Stomach (tissue), 9 donors: ENCODE measurements around the gene WFIKKN2. TPM values are rescaled to one million over a fixed set of nuclear protein-coding genes. Genes with fewer than 3 reads are reported as not detected.
A peak's percentile ranks its signal among the peaks of the same experiment; 100 is the strongest.
"Not testable (repeated sequence)": the region's sequence is repeated elsewhere in the genome, so short reads cannot be mapped to it uniquely, and the experiment has no call there.

Experiments
- DNase-seq, 2 donors: peaks; one replicate each; pipeline versions ENCODE4 v3.0.0 to v3.0.0-alpha.2; 2013 to 2019
- H3K27ac ChIP-seq, 5 donors: fragments of 200-600 bp in 4 of 5; sonication (generic) in 4 of 5; one replicate each; pipeline ENCODE4 v1.5.1; 2013 to 2019; ENCODE audit warnings: mild to moderate bottlenecking in 1 of 5, moderate library complexity in 1 of 5
- H3K27me3 ChIP-seq, 3 donors: fragments of 200-600 bp; sonication (generic); one replicate each; pipeline ENCODE4 v1.5.1; 2017 to 2019; ENCODE audit warnings: mixed run types in 1 of 3
- H3K36me3 ChIP-seq, 4 donors: fragments of 200-600 bp; sonication (generic); 1 replicate in 3 of 4; 2 replicates in 1 of 4; pipeline ENCODE4 v1.5.1; 2016 to 2019
- H3K4me1 ChIP-seq, 4 donors: fragments of 200-600 bp; sonication (generic); one replicate each; pipeline ENCODE4 v1.5.1; 2016 to 2019
- H3K4me3 ChIP-seq, 4 donors: fragments of 200-600 bp; sonication (generic) in 3 of 4; one replicate each; pipeline ENCODE4 v1.5.1; 2016 to 2019; ENCODE audit warnings: mild to moderate bottlenecking in 1 of 4
- H3K9me3 ChIP-seq, 4 donors: fragments of 200-600 bp; sonication (generic); one replicate each; pipeline ENCODE4 v1.5.1; 2016 to 2019
- CTCF ChIP-seq, 7 experiments: fragments of 450-650 bp in 4 of 7; fragments of 200-600 bp in 3 of 7; sonication (generic) in 3 of 7; IDR thresholded peaks; one replicate each; pipeline ENCODE4 v1.5.1; 2016 to 2019; ENCODE audit warnings: antibody characterized with exemption in 7 of 7, control low read depth in 2 of 7, mild to moderate bottlenecking in 1 of 7
- EP300 ChIP-seq: sonication (generic); formaldehyde crosslinking; IDR thresholded peaks from one replicate; pipeline ENCODE4 v1.6.1; 2017; ENCODE audit warnings: antibody characterized with exemption
- POLR2A ChIP-seq, 4 donors: fragments of 450-650 bp; IDR thresholded peaks; one replicate each; pipeline ENCODE4 v1.6.1; 2016; ENCODE audit warnings: antibody characterized with exemption in 4 of 4, control low read depth in 2 of 4, mild to moderate bottlenecking in 1 of 4, moderate library complexity in 1 of 4
- POLR2AphosphoS5 ChIP-seq, 3 donors: sonication (generic); formaldehyde crosslinking; IDR thresholded peaks; one replicate each; pipeline ENCODE4 v1.6.1; 2016; ENCODE audit warnings: antibody characterized with exemption in 3 of 3
- WGBS, 5 donors: extraction: QIAGEN DNeasy Blood & Tissue Kit in 3 of 5; methylation state at CpG; one replicate each; pipeline versions ENCODE4 v1.1.5 to v1.1.7; 2013 to 2018; 5-methylcytosine and 5-hydroxymethylcytosine counted together
- intact Hi-C: fragments of 100-400 bp; cut with DNase I; formaldehyde crosslinking; loops from one replicate; pipeline ENCODE4 v1.15.1; 2023; ENCODE audit warnings: low total_unique reads
- polyA plus RNA-seq, 3 donors: library from polyadenylated mRNA; stranded (reverse); fragments of 200-250 nt; gene quantifications; one replicate each; pipeline ENCODE4 v1.2.3, GENCODE V29; 2013
- total RNA-seq, 5 donors: library from RNA; depleted of rRNA; stranded (reverse); fragments of >200 nt; gene quantifications; one replicate each; pipeline versions ENCODE4 v1.1.0 to v1.2.3, GENCODE V29; 2014 to 2016
- donor health status: healthy with polysubstance abuse.
- donor health status: Bipolar disorder and iron deficiency.
- donor health status: healthy.

Gene WFIKKN2
- total and polyA plus RNA-seq, 8 donors, result 0.05 to 0.46 (median 0.21) TPM; not detected in 4

- H3K9me3 ChIP-seq, result no peaks in the 10 kb centered on the region
- WGBS, 5 donors, result 28 to 65% (median 38%) methylated on average over 6 of the region's 6 CpGs
- H3K4me1 ChIP-seq, result peaks cover 8 to 61% (median 41%) of the 10 kb centered on the region in 4 donors
- H3K27me3 ChIP-seq, result no peaks in the 10 kb centered on the region
- intact Hi-C loops, result no loop called here
- H3K4me3 ChIP-seq, result no peak overlapping the region
- DNase-seq, result peak in 1 of 2 donors; percentile 28
- no peak for TF ChIP-seq EP300
- peak overlapping the region in 4 of 5 donors; percentile 39 to 78 (median 62) for H3K27ac ChIP-seq
- peaks cover 0 to 1% (median under 1%) of the 10 kb centered on the region in 4 donors for H3K36me3 ChIP-seq
Observed at GRCh38 chr17:50855708-50856330, 20.4 kb downstream of the WFIKKN2 start.

- DNase-seq, result no peak
- peaks cover 8 to 66% (median 44%) of the 10 kb centered on the region in 4 donors for H3K4me1 ChIP-seq
- H3K27me3 ChIP-seq, result no peaks in the 10 kb centered on the region
- WGBS, 5 donors, result 70 to 91% (median 72%) methylated on average over 2 of the region's 2 CpGs
- H3K27ac ChIP-seq, result peak overlapping the region in 4 of 5 donors; percentile 39 to 78 (median 62)
- no peak overlapping the region for H3K4me3 ChIP-seq
- no peaks in the 10 kb centered on the region for H3K9me3 ChIP-seq
- no peak for TF ChIP-seq EP300
- no peak for TF ChIP-seq POLR2AphosphoS5 (IDR thresholded peaks at IDR 0.05)
- TF ChIP-seq CTCF (IDR thresholded peaks at IDR 0.05), result no peak
- TF ChIP-seq POLR2A (IDR thresholded peaks at IDR 0.05), result no peak
- intact Hi-C loops, result no loop called here
- peaks cover 0 to 7% (median 6%) of the 10 kb centered on the region in 4 donors for H3K36me3 ChIP-seq
Observed at GRCh38 chr17:50856431-50856830, 21.0 kb downstream of the WFIKKN2 start.

GRCh38 chr17:50858486-50859225 is 23.3 kb downstream of the WFIKKN2 start:
- Histone ChIP-seq H3K4me3 (no peak overlapping the region), H3K4me1 (peaks cover 20 to 66% (median 43%) of the 10 kb centered on the region in 4 donors), H3K9me3 (no peaks in the 10 kb centered on the region), H3K27ac (peak overlapping the region; percentile 28 to 100 (median 36)), H3K36me3 (peaks cover 21 to 29% (median 27%) of the 10 kb centered on the region in 4 donors), H3K27me3 (no peaks in the 10 kb centered on the region)
- 80 to 88% (median 84%) methylated on average over 12 of the region's 12 CpGs for WGBS, 5 donors
- no peak for DNase-seq
- intact Hi-C loops, result no loop called here
- no peak for TF ChIP-seq POLR2AphosphoS5 (IDR thresholded peaks at IDR 0.05)
- TF ChIP-seq POLR2A (IDR thresholded peaks at IDR 0.05), result no peak
- TF ChIP-seq CTCF (IDR thresholded peaks at IDR 0.05), result no peak
- TF ChIP-seq EP300, result no peak

- H3K27ac ChIP-seq, result peak overlapping the region; percentile 28 to 100 (median 52)
- WGBS, 5 donors, result 88 to 96% (median 91%) methylated on average over 15 of the region's 15 CpGs
- not testable (repeated sequence) for DNase-seq
Observed at GRCh38 chr17:50859727-50860126, 24.3 kb downstream of the WFIKKN2 start.

GRCh38 chr17:50861334-50861676 is 25.9 kb downstream of the WFIKKN2 start:
- Histone ChIP-seq H3K4me3 (peak overlapping the region in 3 of 4 donors; percentile 84 to 98 (median 92)), H3K27ac (peak overlapping the region in 4 of 5 donors; percentile 26 to 100 (median 76)), H3K36me3 (peaks cover 22 to 31% (median 28%) of the 10 kb centered on the region in 4 donors), H3K27me3 (no peaks in the 10 kb centered on the region), H3K4me1 (peaks cover 16 to 48% (median 29%) of the 10 kb centered on the region in 4 donors), H3K9me3 (no peaks in the 10 kb centered on the region)
- WGBS, 5 donors, result 31 to 62% (median 41%) methylated on average over 2 of the region's 2 CpGs
- TF ChIP-seq POLR2AphosphoS5 (IDR thresholded peaks at IDR 0.05), result no peak
- no peak for TF ChIP-seq CTCF (IDR thresholded peaks at IDR 0.05)
- no peak for TF ChIP-seq EP300
- TF ChIP-seq POLR2A (IDR thresholded peaks at IDR 0.05), result peak in 1 of 4 donors; percentile 7
- DNase-seq, result no peak
- intact Hi-C loops, result no loop called here

More at GRCh38 chr17:50859727-50860126, 24.3 kb downstream of the WFIKKN2 start:
- intact Hi-C loops, H3K27me3 ChIP-seq, H3K4me3 ChIP-seq, H3K9me3 ChIP-seq: not testable (repeated sequence)
- Histone ChIP-seq H3K36me3 (peaks cover 22 to 31% (median 28%) of the 10 kb centered on the region in 4 donors), H3K4me1 (peaks cover 20 to 64% (median 40%) of the 10 kb centered on the region in 4 donors)
